DND-41 (cell line): ENCODE measurements around the gene HSPA8.

Source experiments
- ATAC-seq: fragments of 200-7000 bp; cut with Tn5 transposase; 3 replicates; pipeline ENCODE4 v1.9.1; 2021; ENCODE audit warnings: low read depth; ENCODE audit not compliant: insufficient read depth
- DNase-seq: peaks from one replicate; pipeline ENCODE4 v3.0.0-alpha.2; 2020
- H2AFZ ChIP-seq: 2 replicates; pipeline ENCODE4 v1.6.0; 2012; ENCODE audit warnings: low read depth, low read length
- H3K27ac ChIP-seq: 2 replicates; pipeline ENCODE4 v1.5.1; 2012; ENCODE audit warnings: low read length, inconsistent platforms
- H3K27me3 ChIP-seq: fragments of 200-600 bp; sonication (generic); 2 replicates; pipeline ENCODE4 v1.6.0; 2012; ENCODE audit warnings: low read length, mild to moderate bottlenecking, inconsistent platforms; ENCODE audit not compliant: insufficient read depth, poor library complexity
- H3K36me3 ChIP-seq: 2 replicates; pipeline ENCODE4 v1.5.1; 2012; ENCODE audit warnings: low read length, inconsistent platforms; ENCODE audit not compliant: insufficient read depth
- H3K4me1 ChIP-seq: 2 replicates; pipeline ENCODE4 v1.5.1; 2012; ENCODE audit warnings: mild to moderate bottlenecking, low read length; ENCODE audit not compliant: insufficient read depth
- H3K4me2 ChIP-seq: 2 replicates; pipeline ENCODE4 v1.6.0; 2012; ENCODE audit warnings: mild to moderate bottlenecking, moderate library complexity, low read length, inconsistent platforms; ENCODE audit not compliant: insufficient read depth
- H3K4me3 ChIP-seq, 2 experiments: fragments of 200-600 bp in 1 of 2; shearing (Covaris generic) in 1 of 2; 2 replicates each; pipeline ENCODE4 v1.5.1; 2012 to 2016; ENCODE audit warnings: inconsistent platforms in 2 of 2, low read length in 2 of 2, mild to moderate bottlenecking in 2 of 2, low read depth in 1 of 2, moderate library complexity in 1 of 2
- H3K79me2 ChIP-seq: 2 replicates; pipeline ENCODE4 v1.6.0; 2012; ENCODE audit warnings: low read length, inconsistent platforms; ENCODE audit not compliant: insufficient read depth
- H3K9ac ChIP-seq: 2 replicates; pipeline ENCODE4 v1.6.0; 2012; ENCODE audit warnings: low read depth, mild to moderate bottlenecking, inconsistent platforms, low read length, moderate library complexity
- H3K9me3 ChIP-seq: 2 replicates; pipeline ENCODE4 v1.5.1; 2012; ENCODE audit warnings: low read length, moderate library complexity, mild to moderate bottlenecking, inconsistent platforms; ENCODE audit not compliant: insufficient read depth, severe bottlenecking
- H4K20me1 ChIP-seq: 2 replicates; pipeline ENCODE4 v1.6.0; 2012; ENCODE audit warnings: low read length; ENCODE audit not compliant: insufficient read depth
- CTCF ChIP-seq: IDR thresholded peaks from 2 replicates; pipeline ENCODE4 v1.5.1; 2012; ENCODE audit warnings: borderline replicate concordance, low read length, moderate library complexity, mild to moderate bottlenecking; ENCODE audit not compliant: poor library complexity, severe bottlenecking; ENCODE audit errors: extremely low read depth
- EZH2 ChIP-seq: IDR thresholded peaks from 3 replicates; pipeline ENCODE4 v1.6.1; 2012; ENCODE audit warnings: borderline replicate concordance, low read depth, mild to moderate bottlenecking, moderate library complexity, low read length, inconsistent platforms; ENCODE audit not compliant: severe bottlenecking

Gene HSPA8

GRCh38 chr11:123030517-123030916 is 31.4 kb downstream of the HSPA8 start:
- no peak for DNase-seq
- Histone ChIP-seq H3K27me3 (peaks cover 4% of the 10 kb centered on the region), H3K36me3 (no peaks in the 10 kb centered on the region), H3K4me3 (no peak overlapping the region), H3K9ac (no peak overlapping the region), H3K4me2 (no peak overlapping the region), H4K20me1 (no peaks in the 10 kb centered on the region), H3K27ac (no peak overlapping the region), H3K79me2 (no peaks in the 10 kb centered on the region), H3K4me1 (no peaks in the 10 kb centered on the region), H3K9me3 (no peaks in the 10 kb centered on the region), H2AFZ (no peak overlapping the region)
- no peak for ATAC-seq
- TF ChIP-seq EZH2 (no peak), CTCF (no peak)

GRCh38 chr11:123020968-123021367 is 41.0 kb downstream of the HSPA8 start:
- Histone ChIP-seq H3K9me3 (no peaks in the 10 kb centered on the region), H3K27me3 (peaks cover 14% of the 10 kb centered on the region), H3K36me3 (no peaks in the 10 kb centered on the region), H3K4me1 (no peaks in the 10 kb centered on the region), H3K9ac (no peak overlapping the region), H3K27ac (no peak overlapping the region), H4K20me1 (no peaks in the 10 kb centered on the region), H3K4me2 (no peak overlapping the region), H3K79me2 (no peaks in the 10 kb centered on the region), H3K4me3 (no peak overlapping the region), H2AFZ (no peak overlapping the region)
- TF ChIP-seq EZH2 = no peak
- peak; percentile 70 for TF ChIP-seq CTCF
- DNase-seq = peak; percentile 32
- ATAC-seq = peak; percentile 83

GRCh38 chr11:123018702-123019101 is 43.2 kb downstream of the HSPA8 start:
- TF ChIP-seq EZH2 = no peak
- TF ChIP-seq CTCF = no peak
- ATAC-seq (no peak), DNase-seq (no peak)
- Histone ChIP-seq H3K9ac (no peak overlapping the region), H3K4me3 (no peak overlapping the region), H3K79me2 (no peaks in the 10 kb centered on the region), H3K27me3 (peaks cover 18% of the 10 kb centered on the region), H2AFZ (no peak overlapping the region), H3K4me1 (no peaks in the 10 kb centered on the region), H3K27ac (no peak overlapping the region), H4K20me1 (no peaks in the 10 kb centered on the region), H3K4me2 (no peak overlapping the region), H3K36me3 (no peaks in the 10 kb centered on the region), H3K9me3 (no peaks in the 10 kb centered on the region)

GRCh38 chr11:123011510-123011909 is 50.4 kb downstream of the HSPA8 start:
- no peak for ATAC-seq

More at GRCh38 chr11:123011510-123011909, 50.4 kb downstream of the HSPA8 start:
- H3K4me2 ChIP-seq = no peak overlapping the region
- H4K20me1 ChIP-seq = peaks cover 6% of the 10 kb centered on the region; the same call in 1 of the 2 replicates
- H3K4me1 ChIP-seq = no peaks in the 10 kb centered on the region
- no peak for DNase-seq
- H3K9ac ChIP-seq = no peak overlapping the region
- no peak overlapping the region for H2AFZ ChIP-seq
- H3K27ac ChIP-seq = no peak overlapping the region
- no peak overlapping the region for H3K4me3 ChIP-seq
- no peaks in the 10 kb centered on the region for H3K79me2 ChIP-seq
- peaks cover 30% of the 10 kb centered on the region for H3K27me3 ChIP-seq
- TF ChIP-seq CTCF (no peak), EZH2 (no peak)
- no peaks in the 10 kb centered on the region for H3K36me3 ChIP-seq
- no peaks in the 10 kb centered on the region for H3K9me3 ChIP-seq
